HepG2 (cell line): Measurements from ENCODE around the gene SNRPD3. TPM values are rescaled to one million over a fixed set of nuclear protein-coding genes. Genes with fewer than 3 reads are reported as not detected.

ENCODE experiments used
- ARID2 ChIP-seq: sonication (generic); formaldehyde crosslinking; IDR thresholded peaks from 2 replicates; pipeline ENCODE4 v1.8.1; 2022; ENCODE audit warnings: mild to moderate bottlenecking, missing genetic modification reagents, borderline replicate concordance
- CENPT ChIP-seq: sonication (generic); formaldehyde crosslinking; IDR thresholded peaks from 2 replicates; pipeline ENCODE4 v1.8.0; 2022; ENCODE audit warnings: low read depth, mild to moderate bottlenecking, moderate library complexity, missing genetic modification reagents
- ERF ChIP-seq: IDR thresholded peaks from 2 replicates; pipeline ENCODE4 v1.6.1; 2018; ENCODE audit warnings: missing biosample characterization, missing genetic modification reagents
- ESRRA ChIP-seq: sonication (generic); formaldehyde crosslinking; IDR thresholded peaks from 2 replicates; pipeline ENCODE4 v1.5.1; 2020; ENCODE audit warnings: mild to moderate bottlenecking, low read depth, missing genetic modification reagents
- GFI1 ChIP-seq: sonication (generic); formaldehyde crosslinking; IDR thresholded peaks from 2 replicates; pipeline ENCODE4 v1.5.0; 2020; ENCODE audit warnings: missing genetic modification reagents, mild to moderate bottlenecking, borderline replicate concordance
- HCFC1 ChIP-seq: fragments of 150-350 bp; IDR thresholded peaks from 2 replicates; pipeline ENCODE4 v1.6.1; 2014; ENCODE audit warnings: low read depth, low read length
- KMT2B ChIP-seq: IDR thresholded peaks from 2 replicates; pipeline ENCODE4 v1.6.1; 2016; ENCODE audit warnings: missing genetic modification reagents, missing compliant biosample characterization
- LBX2 ChIP-seq: sonication (generic); formaldehyde crosslinking; IDR thresholded peaks from 2 replicates; pipeline ENCODE4 v1.5.0; 2020; ENCODE audit warnings: missing genetic modification reagents, mild to moderate bottlenecking, borderline replicate concordance
- MAFF ChIP-seq: IDR thresholded peaks from 2 replicates; pipeline ENCODE4 v1.6.1; 2011; ENCODE audit warnings: low read depth, low read length, improper control_type of control experiment
- NCOR1 ChIP-seq: fragments of 200-600 bp; sonication (generic); IDR thresholded peaks from 2 replicates; pipeline ENCODE4 v1.7.0; 2017; ENCODE audit warnings: antibody characterized with exemption, low read length, borderline replicate concordance
- NR2C2 ChIP-seq: sonication (generic); formaldehyde crosslinking; IDR thresholded peaks from 2 replicates; pipeline ENCODE4 v1.4.0; 2020; ENCODE audit warnings: missing genetic modification reagents, mild to moderate bottlenecking, moderate library complexity, borderline replicate concordance
- NRL ChIP-seq: sonication (generic); formaldehyde crosslinking; IDR thresholded peaks from 2 replicates; pipeline ENCODE4 v1.5.0; 2020; ENCODE audit warnings: missing genetic modification reagents, mild to moderate bottlenecking, moderate library complexity, borderline replicate concordance
- RARA ChIP-seq: IDR thresholded peaks from 2 replicates; pipeline ENCODE4 v1.6.1; 2016; ENCODE audit warnings: missing genetic modification reagents, missing compliant biosample characterization
- RBAK ChIP-seq: sonication (generic); formaldehyde crosslinking; IDR thresholded peaks from 2 replicates; pipeline ENCODE4 v1.5.1; 2020; ENCODE audit warnings: mild to moderate bottlenecking, missing genetic modification reagents
- RXRA ChIP-seq: sonication (generic); formaldehyde crosslinking; IDR thresholded peaks from 2 replicates; pipeline ENCODE4 v1.5.1; 2020; ENCODE audit warnings: missing genetic modification reagents
- SIX4 ChIP-seq: sonication (generic); formaldehyde crosslinking; IDR thresholded peaks from 2 replicates; pipeline ENCODE4 v1.4.0; 2020; ENCODE audit warnings: missing genetic modification reagents
- SP5 ChIP-seq: IDR thresholded peaks from 2 replicates; pipeline ENCODE4 v1.6.1; 2016; ENCODE audit warnings: low read depth, borderline replicate concordance
- ZNF264 ChIP-seq: sonication (generic); formaldehyde crosslinking; IDR thresholded peaks from 2 replicates; pipeline ENCODE4 v1.4.0; 2020; ENCODE audit warnings: missing genetic modification reagents
- ZNF274 ChIP-seq: sonication (generic); formaldehyde crosslinking; IDR thresholded peaks from 2 replicates; pipeline ENCODE4 v1.5.1; 2020; ENCODE audit warnings: mild to moderate bottlenecking, missing genetic modification reagents
- ZNF281 ChIP-seq: sonication (generic); formaldehyde crosslinking; IDR thresholded peaks from 2 replicates; pipeline ENCODE4 v1.4.0; 2020; ENCODE audit warnings: missing genetic modification reagents, borderline replicate concordance
- ZNF292 ChIP-seq: sonication (generic); formaldehyde crosslinking; IDR thresholded peaks from 2 replicates; pipeline ENCODE4 v1.8.1; 2022; ENCODE audit warnings: mild to moderate bottlenecking, low read depth, missing genetic modification reagents, borderline replicate concordance
- ZNF296 ChIP-seq: sonication (generic); formaldehyde crosslinking; conservative IDR thresholded peaks from 2 replicates; pipeline ENCODE4 v1.5.0; 2020; ENCODE audit warnings: mild to moderate bottlenecking, missing genetic modification reagents
- ZNF546 ChIP-seq: sonication (generic); formaldehyde crosslinking; conservative IDR thresholded peaks from 2 replicates; pipeline ENCODE4 v1.8.1; 2023; ENCODE audit warnings: mild to moderate bottlenecking, missing genetic modification reagents
- ZNF704 ChIP-seq: sonication (generic); formaldehyde crosslinking; IDR thresholded peaks from 2 replicates; pipeline ENCODE4 v1.8.1; 2023; ENCODE audit warnings: mild to moderate bottlenecking, inconsistent platforms, moderate library complexity, missing genetic modification reagents, borderline replicate concordance
- ZNF776 ChIP-seq: sonication (generic); formaldehyde crosslinking; IDR thresholded peaks from 2 replicates; pipeline ENCODE4 v1.4.0; 2020; ENCODE audit warnings: mild to moderate bottlenecking, missing genetic modification reagents
- ZNF792 ChIP-seq: IDR thresholded peaks from 2 replicates; pipeline ENCODE4 v1.6.1; 2016
- ZNF850 ChIP-seq: sonication (generic); formaldehyde crosslinking; conservative IDR thresholded peaks from 2 replicates; pipeline ENCODE4 v1.9.0; 2021; ENCODE audit warnings: mild to moderate bottlenecking, missing genetic modification reagents
- ZNF878 ChIP-seq: sonication (generic); formaldehyde crosslinking; IDR thresholded peaks from 2 replicates; pipeline ENCODE4 v1.8.1; 2023; ENCODE audit warnings: mild to moderate bottlenecking, missing genetic modification reagents, moderate library complexity
- ZNF879 ChIP-seq: sonication (generic); formaldehyde crosslinking; IDR thresholded peaks from 2 replicates; pipeline ENCODE4 v1.8.1; 2023; ENCODE audit warnings: missing genetic modification reagents
- polyA plus RNA-seq, 8 experiments: library from polyadenylated mRNA; depleted of rRNA in 3 of 8; stranded (reverse) in 7 of 8; unstranded in 1 of 8; fragments of >200 nt; fragmentation: Illumina TruSeq in 4 of 8; extraction: Trizol in 4 of 8; gene quantifications; 2 replicates each; pipeline versions ENCODE4 v1.2.1 to v1.2.3, GENCODE V29; 2011 to 2016; ENCODE audit warnings: low read depth in 4 of 8, missing spikeins in 1 of 8, mixed read lengths in 1 of 8; ENCODE audit not compliant: insufficient read depth in 1 of 8
- total RNA-seq, 5 experiments: library from RNA; depleted of rRNA; stranded (reverse); fragments of >200 nt; fragmentation: Illumina TruSeq; extraction: Trizol; gene quantifications; 2 replicates each; pipeline ENCODE4 v1.2.3, GENCODE V29; 2016; ENCODE audit warnings: low read depth in 1 of 5

The SNRPD3 gene
- total and polyA plus RNA-seq, 2 of the 13 experiments (the other 11 are each of a cell fraction or from before 2014, with no cell fraction given), result 110 to 209 TPM

- peak; percentile 65 for TF ChIP-seq NR2C2 (CRISPR knock-in tag)
- peak; percentile 44; the same call in 1 of the 2 replicates for TF ChIP-seq ZNF292 (CRISPR knock-in tag)
- TF ChIP-seq NRL (CRISPR knock-in tag), result no peak
- TF ChIP-seq SIX4 (CRISPR knock-in tag), result no peak
- no peak for TF ChIP-seq LBX2 (CRISPR knock-in tag)
- TF ChIP-seq ZNF704 (CRISPR knock-in tag), result no peak
- TF ChIP-seq RXRA (CRISPR knock-in tag), result peak; percentile 55; the same call in 1 of the 2 replicates
- no peak for TF ChIP-seq RBAK
- TF ChIP-seq ZNF296, result no peak
- peak; percentile 60; the same call in 1 of the 2 replicates for TF ChIP-seq ZNF792
- no peak for TF ChIP-seq KMT2B (CRISPR knock-in tag)
- TF ChIP-seq GFI1 (CRISPR knock-in tag), result peak; percentile 98
- peak; percentile 61 for TF ChIP-seq RARA
- no peak for TF ChIP-seq MAFF
- TF ChIP-seq ZNF776 (CRISPR knock-in tag), result no peak
- TF ChIP-seq ZNF879, result no peak
- TF ChIP-seq ZNF546 (CRISPR knock-in tag), result no peak
- TF ChIP-seq ZNF281 (CRISPR knock-in tag), result 0 out of 2 replicates have a peak, but pooled peaks have one; percentile 14
- no peak for TF ChIP-seq CENPT (CRISPR knock-in tag)
- no peak for TF ChIP-seq ESRRA (CRISPR knock-in tag)
- peak; percentile 52 for TF ChIP-seq SP5
- no peak for TF ChIP-seq ERF (CRISPR knock-in tag)
- 0 out of 2 replicates have a peak, but pooled peaks have one; percentile 44 for TF ChIP-seq ZNF878
- no peak for TF ChIP-seq ARID2
- no peak for TF ChIP-seq ZNF264 (CRISPR knock-in tag)
- 0 out of 2 replicates have a peak, but pooled peaks have one; percentile 22 for TF ChIP-seq ZNF274
- no peak for TF ChIP-seq ZNF850
- no peak for TF ChIP-seq NCOR1
- TF ChIP-seq HCFC1, result no peak
Measured at GRCh38 chr22:24593836-24594568, 38.2 kb downstream of the SNRPD3 start (continued).
